Astrocyte (in vitro differentiated cells and primary cell): ENCODE measurements around the gene KANSL3.

Source experiments
- CTCF ChIP-seq: IDR thresholded peaks from 2 replicates; pipeline ENCODE4 v1.5.1; 2011; ENCODE audit warnings: low read depth, mild to moderate bottlenecking, inconsistent platforms, low read length, moderate library complexity; ENCODE audit not compliant: insufficient read depth
- EZH2 ChIP-seq: IDR thresholded peaks from 2 replicates; pipeline ENCODE4 v1.6.1; 2012; ENCODE audit warnings: mild to moderate bottlenecking, low read length, inconsistent platforms; ENCODE audit not compliant: insufficient read depth

- TF ChIP-seq CTCF, result no peak
- TF ChIP-seq EZH2, result no peak
Measured at GRCh38 chr2:96594691-96595152, 43.4 kb downstream of the KANSL3 start.
